ENCODE measurements around the gene REG3G.
"Not testable (repeated sequence)": the region's sequence is repeated elsewhere in the genome, so short reads cannot be mapped to it uniquely, and the experiment has no call there.

REG3G gene

DNA sequence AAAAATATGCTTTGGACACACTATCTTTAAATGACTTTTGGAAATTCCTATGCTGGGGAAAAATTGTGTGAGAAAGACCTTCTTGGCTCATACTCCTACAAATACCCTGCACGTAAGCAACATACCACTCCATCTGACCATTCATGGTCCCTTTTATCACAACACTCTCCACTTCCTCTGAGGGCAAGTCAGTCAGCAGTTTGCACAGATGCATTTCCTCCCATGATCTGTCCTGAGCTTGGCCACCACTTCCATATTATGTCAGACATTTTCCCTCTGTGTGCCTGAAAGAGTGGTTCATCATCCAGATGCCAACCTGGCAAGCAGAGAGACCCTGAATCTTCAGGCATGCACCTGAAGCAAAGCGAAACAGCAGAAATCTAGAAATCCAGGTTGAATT lies 16.1 kb upstream of the REG3G start:
- TF ChIP-seq, protein P1, sequence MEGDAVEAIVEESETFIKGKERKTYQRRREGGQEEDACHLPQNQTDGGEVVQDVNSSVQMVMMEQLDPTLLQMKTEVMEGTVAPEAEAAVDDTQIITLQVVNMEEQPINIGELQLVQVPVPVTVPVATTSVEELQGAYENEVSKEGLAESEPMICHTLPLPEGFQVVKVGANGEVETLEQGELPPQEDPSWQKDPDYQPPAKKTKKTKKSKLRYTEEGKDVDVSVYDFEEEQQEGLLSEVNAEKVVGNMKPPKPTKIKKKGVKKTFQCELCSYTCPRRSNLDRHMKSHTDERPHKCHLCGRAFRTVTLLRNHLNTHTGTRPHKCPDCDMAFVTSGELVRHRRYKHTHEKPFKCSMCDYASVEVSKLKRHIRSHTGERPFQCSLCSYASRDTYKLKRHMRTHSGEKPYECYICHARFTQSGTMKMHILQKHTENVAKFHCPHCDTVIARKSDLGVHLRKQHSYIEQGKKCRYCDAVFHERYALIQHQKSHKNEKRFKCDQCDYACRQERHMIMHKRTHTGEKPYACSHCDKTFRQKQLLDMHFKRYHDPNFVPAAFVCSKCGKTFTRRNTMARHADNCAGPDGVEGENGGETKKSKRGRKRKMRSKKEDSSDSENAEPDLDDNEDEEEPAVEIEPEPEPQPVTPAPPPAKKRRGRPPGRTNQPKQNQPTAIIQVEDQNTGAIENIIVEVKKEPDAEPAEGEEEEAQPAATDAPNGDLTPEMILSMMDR (IDR thresholded peaks at IDR 0.05; ENCODE audit: low read length, missing control alignments) = no peak
- H3K4me3 ChIP-seq (replicated peaks; ENCODE audit: low read depth, low read length) = no peak overlapping the region
- DNase-seq (ENCODE audit: low read depth) = no peak

DNA sequence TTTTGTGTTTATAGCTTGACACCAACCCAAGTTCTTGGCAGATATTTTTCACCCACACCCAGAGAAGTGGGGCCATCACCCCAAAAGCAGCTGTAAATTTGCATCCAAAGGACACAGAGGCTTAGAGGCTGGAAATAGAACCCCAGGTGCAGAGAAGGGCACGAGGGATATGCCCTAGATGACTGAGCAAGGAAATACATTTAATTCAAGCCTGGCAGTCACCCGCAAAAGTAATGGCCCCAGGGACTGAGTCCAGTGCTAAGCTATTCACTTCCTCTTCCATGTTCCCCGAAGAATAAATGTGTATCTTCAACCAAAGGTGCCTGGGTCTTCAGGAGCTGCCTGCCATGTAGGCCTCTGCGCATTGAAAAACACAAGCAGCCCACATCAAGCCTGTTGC lies 14.0 kb upstream of the REG3G start:
- no peak for DNase-seq (ENCODE audit: low read depth)
- TF ChIP-seq, protein P1 (IDR thresholded peaks at IDR 0.05; ENCODE audit: low read length, missing control alignments) = no peak

DNA sequence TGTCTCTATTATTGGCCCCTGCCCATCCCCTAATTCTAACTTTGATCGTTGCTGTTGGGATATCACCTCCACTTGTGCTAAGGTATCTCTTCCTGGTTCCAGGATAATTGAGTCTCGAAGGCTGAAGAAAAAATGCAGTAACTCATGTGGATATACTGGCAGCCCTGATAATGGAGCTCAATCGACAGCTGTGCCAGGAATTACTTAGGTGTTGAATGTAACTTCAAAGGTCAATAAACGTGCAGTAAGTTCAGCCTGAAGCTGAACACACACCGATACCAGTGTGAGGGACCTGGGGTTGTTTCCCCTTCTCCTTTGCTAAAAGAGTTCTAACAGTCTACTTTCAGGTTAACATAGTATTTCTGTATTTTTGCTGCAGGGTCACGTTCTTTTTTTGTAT lies 11.9 kb upstream of the REG3G start:
- no peak for DNase-seq (ENCODE audit: low read depth)
- no peak overlapping the region for H3K4me3 ChIP-seq (replicated peaks; ENCODE audit: low read depth, low read length)
- TF ChIP-seq, protein P1 (IDR thresholded peaks at IDR 0.05; ENCODE audit: low read length, missing control alignments) = no peak

More for the DNA sequence above, 14.0 kb upstream of the REG3G start:
- no peak overlapping the region for H3K4me3 ChIP-seq (replicated peaks; ENCODE audit: low read depth, low read length)

DNA sequence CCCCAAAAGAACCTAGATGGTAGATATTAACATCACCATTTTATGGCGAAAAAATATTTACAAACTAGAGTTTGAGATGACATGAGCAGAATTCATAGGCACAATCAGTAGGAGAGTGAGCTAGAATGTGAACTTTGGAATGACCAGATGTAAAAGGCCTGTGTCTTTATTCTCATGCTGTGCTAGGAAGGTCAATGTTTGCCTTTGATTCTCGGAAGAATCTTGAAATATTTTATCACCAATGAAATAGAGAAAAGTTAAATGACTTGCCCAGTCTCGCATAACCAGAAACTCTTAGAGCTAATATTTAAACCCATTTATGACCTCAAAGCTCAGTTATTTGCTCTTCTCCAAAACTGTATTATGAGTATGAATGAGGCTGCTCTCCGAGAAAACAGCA lies 9.2 kb upstream of the REG3G start:
- TF ChIP-seq, protein P1 (IDR thresholded peaks at IDR 0.05; ENCODE audit: low read length, missing control alignments) = no peak
- DNase-seq (ENCODE audit: low read depth) = no peak
- no peak overlapping the region for H3K4me3 ChIP-seq (replicated peaks; ENCODE audit: low read depth, low read length)

DNA sequence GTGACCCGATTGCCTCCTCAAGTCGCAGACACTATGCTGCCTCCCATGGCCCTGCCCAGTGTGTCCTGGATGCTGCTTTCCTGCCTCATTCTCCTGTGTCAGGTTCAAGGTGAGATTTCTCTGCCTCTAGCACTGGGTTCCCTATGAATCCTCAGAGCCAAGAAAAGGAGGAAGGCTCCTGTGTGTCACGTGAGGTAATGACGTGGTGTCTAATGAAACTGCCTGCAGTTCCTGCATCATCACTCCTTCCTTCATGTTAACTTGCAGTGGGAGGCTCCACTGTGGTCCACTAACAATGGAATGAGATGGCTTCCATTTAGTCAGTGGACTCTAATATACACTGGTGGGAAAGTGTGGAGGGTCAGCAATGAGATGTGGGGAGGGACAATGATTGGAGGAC lies 559 bp downstream of the REG3G start:
- TF ChIP-seq, protein P1 (IDR thresholded peaks at IDR 0.05; ENCODE audit: low read length, missing control alignments) = no peak
- no peak overlapping the region for H3K4me3 ChIP-seq (replicated peaks; ENCODE audit: low read depth, low read length)
- DNase-seq (ENCODE audit: low read depth) = no peak

DNA sequence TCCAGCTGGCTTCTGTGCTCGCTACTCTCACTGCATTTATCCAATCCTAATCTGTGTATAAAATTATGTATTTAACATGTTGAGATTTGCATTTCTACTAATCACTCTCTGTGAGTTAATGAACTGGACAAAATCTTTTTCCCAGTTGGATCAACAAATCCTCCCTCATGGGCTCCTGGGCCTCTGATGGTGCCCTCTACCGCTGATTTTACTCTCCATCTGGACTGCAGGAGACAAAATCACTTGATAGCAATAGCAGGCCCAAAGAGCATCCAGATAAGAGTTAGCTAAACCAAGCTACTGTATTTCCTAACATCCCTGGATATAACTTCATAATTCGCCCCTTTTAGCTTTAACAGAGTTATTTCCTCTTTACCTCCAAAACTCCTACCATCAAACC lies 14.4 kb downstream of the REG3G start:
- TF ChIP-seq, protein P1 (IDR thresholded peaks at IDR 0.05; ENCODE audit: low read length, missing control alignments) = no peak
- H3K4me3 ChIP-seq (replicated peaks; ENCODE audit: low read depth, low read length) = no peak overlapping the region
- no peak for DNase-seq (ENCODE audit: low read depth)

DNA sequence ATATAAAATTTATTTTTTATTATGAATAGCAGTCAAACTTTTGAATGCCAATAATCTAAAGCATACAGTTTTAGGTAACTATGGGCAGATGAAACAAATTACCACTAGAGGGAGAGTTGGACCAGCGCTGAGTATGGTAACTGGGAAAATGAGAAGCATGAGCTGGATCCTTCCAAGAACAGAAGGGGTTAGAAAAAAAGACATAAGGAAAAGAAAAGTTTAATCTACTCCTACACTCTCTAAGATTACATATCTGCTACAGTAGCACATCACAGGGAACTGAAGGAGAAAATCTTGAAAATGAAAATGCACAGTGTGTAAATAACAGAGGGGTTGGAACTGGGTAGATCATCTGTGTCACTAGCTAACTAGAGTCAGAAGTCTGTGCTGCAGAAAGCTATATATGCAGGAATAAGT lies 15.5 kb downstream of the REG3G start:
- DNase-seq (ENCODE audit: low read depth) = no peak
- H3K4me3 ChIP-seq (replicated peaks; ENCODE audit: low read depth, low read length) = no peak overlapping the region
- TF ChIP-seq, protein P1 (IDR thresholded peaks at IDR 0.05; ENCODE audit: low read length, missing control alignments) = peak; percentile 15

DNA sequence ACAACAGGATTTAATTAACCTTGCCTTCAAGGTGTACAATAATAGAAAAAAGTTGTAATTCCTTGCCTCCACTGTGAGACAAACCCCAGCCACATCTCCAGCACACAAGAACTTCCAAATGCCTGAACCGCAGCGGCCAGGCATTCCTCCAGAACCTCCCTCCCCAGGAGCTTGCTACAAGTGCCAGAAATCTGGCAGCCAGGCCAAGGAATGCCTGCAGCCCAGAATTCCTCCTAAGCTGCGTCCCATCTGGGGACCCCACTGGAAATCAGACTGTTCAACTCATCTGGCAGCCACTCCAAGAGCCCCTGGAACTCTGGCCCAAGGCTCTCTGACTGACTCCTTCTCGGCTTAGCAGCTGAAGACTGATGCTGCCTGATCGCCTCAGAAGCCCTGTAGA lies 28.0 kb downstream of the REG3G start:
- H3K4me3 ChIP-seq (replicated peaks; ENCODE audit: low read depth, low read length) = not testable (repeated sequence)

DNA sequence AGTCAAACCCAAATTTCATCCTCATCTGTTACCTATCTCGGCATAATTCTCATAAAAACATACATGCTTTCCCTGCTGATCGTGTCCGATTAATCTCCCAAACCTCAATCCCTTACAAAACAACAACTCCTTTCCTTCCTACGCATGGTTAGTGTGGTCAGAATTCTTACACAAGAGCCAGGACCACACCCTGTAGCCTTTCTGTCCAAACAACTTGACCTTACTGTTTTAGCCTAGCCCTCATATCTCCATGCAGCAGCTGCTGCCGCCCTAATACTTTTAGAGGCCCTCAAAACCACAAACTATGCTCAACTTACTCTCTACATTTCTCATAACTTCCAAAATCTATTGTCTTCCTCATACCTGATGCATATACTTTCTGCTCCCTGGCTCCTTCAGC lies 29.3 kb downstream of the REG3G start:
- H3K4me3 ChIP-seq (replicated peaks; ENCODE audit: low read depth, low read length); DNase-seq (ENCODE audit: low read depth): not testable (repeated sequence)

More for the DNA sequence above, 28.0 kb downstream of the REG3G start:
- not testable (repeated sequence) for DNase-seq (ENCODE audit: low read depth)
